K562 (cell line): ENCODE data around the gene HS3ST3A1. TPM values are rescaled to one million over a fixed set of nuclear protein-coding genes. Genes with fewer than 3 reads are reported as not detected.

Source experiments
- MGA ChIP-seq: fragments of 450-650 bp; IDR thresholded peaks from 2 replicates; pipeline ENCODE4 v1.6.1; 2016; ENCODE audit warnings: mild to moderate bottlenecking, moderate library complexity
- MITF ChIP-seq: IDR thresholded peaks from 2 replicates; pipeline ENCODE4 v1.6.1; 2014; ENCODE audit warnings: antibody characterized with exemption
- NR2C2 ChIP-seq, 2 experiments: fragments of 200-800 bp in 1 of 2; sonication (Bioruptor generic) in 1 of 2; sonication (generic) in 1 of 2; formaldehyde crosslinking in 1 of 2; IDR thresholded peaks; 2 replicates each; pipeline versions ENCODE4 v1.6.1 to v1.8.0; 2016 to 2022; ENCODE audit warnings: mild to moderate bottlenecking in 1 of 2, missing compliant biosample characterization in 1 of 2, missing genetic modification characterization in 1 of 2, missing genetic modification reagents in 1 of 2
- PTTG1 ChIP-seq: fragments of 450-650 bp; IDR thresholded peaks from 2 replicates; pipeline ENCODE4 v1.6.1; 2016; ENCODE audit warnings: low read depth, mild to moderate bottlenecking, missing genetic modification characterization, missing compliant biosample characterization
- SPI1 ChIP-seq: IDR thresholded peaks from 2 replicates; pipeline ENCODE4 v1.6.1; 2011; ENCODE audit warnings: low read depth, low read length, control low read depth, borderline replicate concordance
- TAF7 ChIP-seq: fragments of 450-650 bp; IDR thresholded peaks from 2 replicates; pipeline ENCODE4 v1.6.1; 2016; ENCODE audit warnings: missing genetic modification characterization, missing compliant biosample characterization
- TCF7L2 ChIP-seq: fragments of 150-350 bp; IDR thresholded peaks from 2 replicates; pipeline ENCODE4 v1.6.1; 2016; ENCODE audit warnings: low read depth, mild to moderate bottlenecking, low read length, moderate library complexity
- TCFL5 ChIP-seq: fragments of 250-450 bp; sonication (Bioruptor Pico); conservative IDR thresholded peaks from 2 replicates; pipeline ENCODE4 v1.6.1; 2021; ENCODE audit warnings: mild to moderate bottlenecking, moderate library complexity, matching md5 sums
- ZNF395 ChIP-seq: fragments of 200-800 bp; sonication (Bioruptor generic); IDR thresholded peaks from 2 replicates; pipeline ENCODE4 v1.6.1; 2017; ENCODE audit warnings: missing genetic modification characterization, missing compliant biosample characterization
- ZNF507 ChIP-seq: conservative IDR thresholded peaks from 2 replicates; pipeline ENCODE4 v1.6.1; 2017; ENCODE audit warnings: missing genetic modification characterization, missing compliant biosample characterization
- ZNF79 ChIP-seq: fragments of 250-450 bp; sonication (Bioruptor Pico); IDR thresholded peaks from 2 replicates; pipeline ENCODE4 v1.4.0; 2020; ENCODE audit warnings: low read depth, mild to moderate bottlenecking, moderate library complexity
- polyA plus RNA-seq, 8 experiments: library from polyadenylated mRNA; depleted of rRNA in 4 of 8; stranded (reverse) in 5 of 8; unstranded in 3 of 8; fragments of >200 nt; fragmentation: Nextera tagmentation in 2 of 8; fragmentation: Illumina TruSeq in 1 of 8; extraction: Ambion mirVana in 2 of 8; extraction: Trizol in 1 of 8; gene quantifications; 2 replicates each; pipeline versions ENCODE4 v1.2.1 to v1.2.3, GENCODE V29; 2011 to 2014; ENCODE audit warnings: inconsistent platforms in 1 of 8, missing spikeins in 1 of 8
- total RNA-seq, 7 experiments: library from RNA; depleted of rRNA in 6 of 7; stranded (reverse); fragments of >200 nt in 6 of 7; fragmentation: Illumina TruSeq in 2 of 7; extraction: Trizol in 2 of 7; gene quantifications; 2 replicates each; pipeline versions ENCODE4 v1.2.1 to v1.2.3, GENCODE V29; 2011 to 2021; ENCODE audit warnings: low replicate concordance in 1 of 7

Gene HS3ST3A1
- total and polyA plus RNA-seq, 9 of the 15 experiments (the other 6 are each of a cell fraction or from before 2014, with no cell fraction given) = 0.25 to 14.8 (median 2.3) TPM

- TF ChIP-seq MGA (no peak), ZNF395 (CRISPR knock-in tag) (peak; percentile 74; the same call in 1 of the 2 replicates), NR2C2 (CRISPR knock-in tag; IDR thresholded peaks at IDR 0.05) (no peak), NR2C2 (tag; IDR thresholded peaks at IDR 0.05) (peak; percentile 70), SPI1 (peak; percentile 52; the same call in 1 of the 2 replicates), TCF7L2 (no peak), TCFL5 (CRISPR knock-in tag) (peak; percentile 83), PTTG1 (tag) (peak; percentile 91), MITF (peak; percentile 84), ZNF507 (tag) (0 out of 2 replicates have a peak, but pooled peaks have one; percentile 17), TAF7 (no peak), ZNF79 (CRISPR knock-in tag) (peak; percentile 82)
These were observed 126.0 kb downstream of the HS3ST3A1 start (continued) for GRCh38 chr17:13475574-13476223.
